ENCODE measurements around the gene ACOX1.
"Not testable (repeated sequence)": the region's sequence is repeated elsewhere in the genome, so short reads cannot be mapped to it uniquely, and the experiment has no call there.

GRCh38 chr17:75969044-75969443 lies 9.9 kb downstream of the ACOX1 start:
- TF ChIP-seq, protein P1, sequence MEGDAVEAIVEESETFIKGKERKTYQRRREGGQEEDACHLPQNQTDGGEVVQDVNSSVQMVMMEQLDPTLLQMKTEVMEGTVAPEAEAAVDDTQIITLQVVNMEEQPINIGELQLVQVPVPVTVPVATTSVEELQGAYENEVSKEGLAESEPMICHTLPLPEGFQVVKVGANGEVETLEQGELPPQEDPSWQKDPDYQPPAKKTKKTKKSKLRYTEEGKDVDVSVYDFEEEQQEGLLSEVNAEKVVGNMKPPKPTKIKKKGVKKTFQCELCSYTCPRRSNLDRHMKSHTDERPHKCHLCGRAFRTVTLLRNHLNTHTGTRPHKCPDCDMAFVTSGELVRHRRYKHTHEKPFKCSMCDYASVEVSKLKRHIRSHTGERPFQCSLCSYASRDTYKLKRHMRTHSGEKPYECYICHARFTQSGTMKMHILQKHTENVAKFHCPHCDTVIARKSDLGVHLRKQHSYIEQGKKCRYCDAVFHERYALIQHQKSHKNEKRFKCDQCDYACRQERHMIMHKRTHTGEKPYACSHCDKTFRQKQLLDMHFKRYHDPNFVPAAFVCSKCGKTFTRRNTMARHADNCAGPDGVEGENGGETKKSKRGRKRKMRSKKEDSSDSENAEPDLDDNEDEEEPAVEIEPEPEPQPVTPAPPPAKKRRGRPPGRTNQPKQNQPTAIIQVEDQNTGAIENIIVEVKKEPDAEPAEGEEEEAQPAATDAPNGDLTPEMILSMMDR (IDR thresholded peaks at IDR 0.05; ENCODE audit: low read depth, low read length, missing input control): not testable (repeated sequence)
- TF ChIP-seq FOXA2 (IDR thresholded peaks at IDR 0.05); SP1 (IDR thresholded peaks at IDR 0.05); ZBTB33 (IDR thresholded peaks at IDR 0.05); ATF3 (IDR thresholded peaks at IDR 0.05); RXRA (IDR thresholded peaks at IDR 0.05); GABPA (IDR thresholded peaks at IDR 0.05 in 1 of 2, conservative IDR thresholded peaks at IDR 0.05 in 1 of 2); YY1 (IDR thresholded peaks at IDR 0.05); TAF1 (conservative IDR thresholded peaks at IDR 0.05): not testable (repeated sequence)
- TF ChIP-seq, protein P2, sequence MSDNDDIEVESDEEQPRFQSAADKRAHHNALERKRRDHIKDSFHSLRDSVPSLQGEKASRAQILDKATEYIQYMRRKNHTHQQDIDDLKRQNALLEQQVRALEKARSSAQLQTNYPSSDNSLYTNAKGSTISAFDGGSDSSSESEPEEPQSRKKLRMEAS (IDR thresholded peaks at IDR 0.05): not testable (repeated sequence)
